ENCODE measurements around the gene RPL38.

Gene RPL38

GRCh38 chr17:74251569-74251968, 48.1 kb downstream of the RPL38 start:
- H3K36me3 ChIP-seq (ENCODE audit: control insufficient read depth in 2 of 2, insufficient read depth in 2 of 2, low read length in 2 of 2) = no peaks in the 10 kb centered on the region
- H3K27me3 ChIP-seq (ENCODE audit: control insufficient read depth in 1 of 2, insufficient read depth in 2 of 2, low read length in 2 of 2) = no peaks in the 10 kb centered on the region
- no peak overlapping the region for H3K27ac ChIP-seq (ENCODE audit: low read length)
- H3K9me3 ChIP-seq (ENCODE audit: control insufficient read depth in 2 of 2, low read length in 2 of 2) = no peaks in the 10 kb centered on the region
- peaks cover 4% of the 10 kb centered on the region for H3K4me1 ChIP-seq (ENCODE audit: control insufficient read depth, insufficient read depth, low read length)
- no peak overlapping the region for H3K9ac ChIP-seq (ENCODE audit: low read length in 2 of 2)
- no peak overlapping the region for H3K4me3 ChIP-seq (ENCODE audit: low read length in 2 of 2)

- H3K27ac ChIP-seq (ENCODE audit: low read length) = no peak overlapping the region
- H3K4me1 ChIP-seq (ENCODE audit: control insufficient read depth, insufficient read depth, low read length) = peaks cover 4% of the 10 kb centered on the region
- H3K27me3 ChIP-seq (ENCODE audit: control insufficient read depth in 1 of 2, insufficient read depth in 2 of 2, low read length in 2 of 2) = no peaks in the 10 kb centered on the region
- H3K9me3 ChIP-seq (ENCODE audit: control insufficient read depth in 2 of 2, low read length in 2 of 2) = no peaks in the 10 kb centered on the region
- H3K36me3 ChIP-seq (ENCODE audit: control insufficient read depth in 2 of 2, insufficient read depth in 2 of 2, low read length in 2 of 2) = no peaks in the 10 kb centered on the region
- no peak overlapping the region for H3K4me3 ChIP-seq (ENCODE audit: low read length in 2 of 2)
- no peak overlapping the region for H3K9ac ChIP-seq (ENCODE audit: low read length in 2 of 2)
These were observed 48.7 kb downstream of the RPL38 start for GRCh38 chr17:74252211-74252610.

GRCh38 chr17:74253036-74253435, 49.6 kb downstream of the RPL38 start:
- no peaks in the 10 kb centered on the region for H3K9me3 ChIP-seq (ENCODE audit: control insufficient read depth in 2 of 2, low read length in 2 of 2)
- no peak overlapping the region for H3K27ac ChIP-seq (ENCODE audit: low read length)
- no peaks in the 10 kb centered on the region for H3K36me3 ChIP-seq (ENCODE audit: control insufficient read depth in 2 of 2, insufficient read depth in 2 of 2, low read length in 2 of 2)

GRCh38 chr17:74257311-74257710, 53.8 kb downstream of the RPL38 start:
- Histone ChIP-seq H3K36me3 (ENCODE audit: control insufficient read depth in 2 of 2, insufficient read depth in 2 of 2, low read length in 2 of 2) (no peaks in the 10 kb centered on the region), H3K4me3 (ENCODE audit: low read length in 2 of 2) (no peak overlapping the region), H3K9ac (ENCODE audit: low read length in 2 of 2) (no peak overlapping the region), H3K27ac (ENCODE audit: low read length) (no peak overlapping the region), H3K27me3 (ENCODE audit: control insufficient read depth in 1 of 2, insufficient read depth in 2 of 2, low read length in 2 of 2) (no peaks in the 10 kb centered on the region), H3K4me1 (ENCODE audit: control insufficient read depth, insufficient read depth, low read length) (no peaks in the 10 kb centered on the region), H3K9me3 (ENCODE audit: control insufficient read depth in 2 of 2, low read length in 2 of 2) (no peaks in the 10 kb centered on the region)

More at GRCh38 chr17:74253036-74253435, 49.6 kb downstream of the RPL38 start:
- no peak overlapping the region for H3K9ac ChIP-seq (ENCODE audit: low read length in 2 of 2)
- H3K27me3 ChIP-seq (ENCODE audit: control insufficient read depth in 1 of 2, insufficient read depth in 2 of 2, low read length in 2 of 2) = no peaks in the 10 kb centered on the region
- H3K4me1 ChIP-seq (ENCODE audit: control insufficient read depth, insufficient read depth, low read length) = peaks cover 4% of the 10 kb centered on the region
- H3K4me3 ChIP-seq (ENCODE audit: low read length in 2 of 2) = no peak overlapping the region

- Histone ChIP-seq H3K27me3 (ENCODE audit: control insufficient read depth in 1 of 2, insufficient read depth in 2 of 2, low read length in 2 of 2) (no peaks in the 10 kb centered on the region), H3K9ac (ENCODE audit: low read length in 2 of 2) (no peak overlapping the region), H3K4me1 (ENCODE audit: control insufficient read depth, insufficient read depth, low read length) (no peaks in the 10 kb centered on the region), H3K27ac (ENCODE audit: low read length) (no peak overlapping the region), H3K36me3 (ENCODE audit: control insufficient read depth in 2 of 2, insufficient read depth in 2 of 2, low read length in 2 of 2) (no peaks in the 10 kb centered on the region), H3K9me3 (ENCODE audit: control insufficient read depth in 2 of 2, low read length in 2 of 2) (no peaks in the 10 kb centered on the region), H3K4me3 (ENCODE audit: low read length in 2 of 2) (no peak overlapping the region)
These were observed 56.4 kb downstream of the RPL38 start for GRCh38 chr17:74259667-74260524.
